OCI-M1 (cell line): ENCODE measurements around the gene ENDOU.

Experiments
- DNase-seq: peaks from one replicate; lab custom pipeline; 2025; lab: John Stamatoyannopoulos, UW

The ENDOU gene

GRCh38 chr12:47757364-47757839 is 32.1 kb upstream of the ENDOU start:
- DNase-seq, result no peak

GRCh38 chr12:47755655-47756562 is 30.6 kb upstream of the ENDOU start:
- no peak for DNase-seq

- DNase-seq, result no peak
These were observed 29.6 kb upstream of the ENDOU start for GRCh38 chr12:47754881-47755280.

GRCh38 chr12:47754126-47754525 is 28.8 kb upstream of the ENDOU start:
- no peak for DNase-seq

- no peak for DNase-seq
These were observed 28.0 kb upstream of the ENDOU start for GRCh38 chr12:47753021-47754001.

- no peak for DNase-seq
These were observed 27.3 kb upstream of the ENDOU start for GRCh38 chr12:47752552-47752951.

GRCh38 chr12:47752121-47752520 is 26.8 kb upstream of the ENDOU start:
- no peak for DNase-seq

- no peak for DNase-seq
These were observed 26.3 kb upstream of the ENDOU start for GRCh38 chr12:47751561-47751960.

- DNase-seq, result no peak
These were observed 25.7 kb upstream of the ENDOU start for GRCh38 chr12:47750916-47751470.

- DNase-seq, result peak; percentile 10
These were observed 25.0 kb upstream of the ENDOU start for GRCh38 chr12:47750229-47750798.

- no peak for DNase-seq
These were observed 23.6 kb upstream of the ENDOU start for GRCh38 chr12:47748899-47749298.

- DNase-seq, result no peak
These were observed 23.2 kb upstream of the ENDOU start for GRCh38 chr12:47748507-47748828.

- DNase-seq, result no peak
These were observed 22.6 kb upstream of the ENDOU start for GRCh38 chr12:47747596-47748506.

GRCh38 chr12:47747126-47747525 is 21.8 kb upstream of the ENDOU start:
- DNase-seq, result no peak

- no peak for DNase-seq
These were observed 21.2 kb upstream of the ENDOU start for GRCh38 chr12:47746523-47746922.

GRCh38 chr12:47746073-47746472 is 20.8 kb upstream of the ENDOU start:
- no peak for DNase-seq

- DNase-seq, result no peak
These were observed 20.3 kb upstream of the ENDOU start for GRCh38 chr12:47745485-47746041.

GRCh38 chr12:47744778-47745436 is 19.6 kb upstream of the ENDOU start:
- no peak for DNase-seq

- DNase-seq, result peak; percentile 20
These were observed 18.8 kb upstream of the ENDOU start for GRCh38 chr12:47744005-47744651.
